ENCODE measurements around the gene PRSS2.

DNA sequence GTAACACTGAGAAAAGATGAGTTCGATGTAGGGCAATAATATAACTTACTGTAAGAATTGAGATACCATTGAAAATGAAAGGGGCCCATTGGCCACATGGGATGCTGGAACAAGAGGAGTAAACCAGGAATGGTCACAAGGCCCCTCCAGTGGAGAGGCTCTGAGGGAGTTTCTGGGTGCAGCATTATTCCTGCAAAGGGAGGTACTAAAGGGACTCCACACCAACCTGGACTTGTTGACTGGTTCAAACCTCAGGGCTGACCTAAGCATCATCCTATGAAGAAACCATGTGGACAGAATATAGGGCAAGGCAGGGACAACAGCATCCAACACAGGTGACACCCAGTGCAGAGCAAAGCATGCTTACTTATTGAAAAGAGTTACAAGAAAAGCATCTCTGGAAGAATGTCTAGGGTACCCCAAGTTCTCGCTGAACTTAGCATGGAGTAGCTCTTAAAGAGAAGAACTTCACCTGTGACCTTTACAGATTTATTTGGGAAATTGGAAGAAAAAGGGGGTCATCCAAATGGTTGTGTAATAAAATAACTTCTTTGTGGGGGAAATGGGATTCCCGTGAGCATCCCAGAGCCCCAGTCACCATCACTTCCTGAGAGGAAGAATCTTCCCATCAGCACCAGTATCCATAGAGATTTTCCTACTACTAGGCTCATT is 34.7 kb downstream of the PRSS2 start:
- TF ChIP-seq FOXA2 (IDR thresholded peaks at IDR 0.05) (no peak), EGR1 (IDR thresholded peaks at IDR 0.05; ENCODE audit: low read depth in 2 of 2) (no peak), TAF1 (conservative IDR thresholded peaks at IDR 0.05) (no peak), YY1 (IDR thresholded peaks at IDR 0.05) (no peak), RAD21 (IDR thresholded peaks at IDR 0.05) (no peak)
- TF ChIP-seq, protein P1, sequence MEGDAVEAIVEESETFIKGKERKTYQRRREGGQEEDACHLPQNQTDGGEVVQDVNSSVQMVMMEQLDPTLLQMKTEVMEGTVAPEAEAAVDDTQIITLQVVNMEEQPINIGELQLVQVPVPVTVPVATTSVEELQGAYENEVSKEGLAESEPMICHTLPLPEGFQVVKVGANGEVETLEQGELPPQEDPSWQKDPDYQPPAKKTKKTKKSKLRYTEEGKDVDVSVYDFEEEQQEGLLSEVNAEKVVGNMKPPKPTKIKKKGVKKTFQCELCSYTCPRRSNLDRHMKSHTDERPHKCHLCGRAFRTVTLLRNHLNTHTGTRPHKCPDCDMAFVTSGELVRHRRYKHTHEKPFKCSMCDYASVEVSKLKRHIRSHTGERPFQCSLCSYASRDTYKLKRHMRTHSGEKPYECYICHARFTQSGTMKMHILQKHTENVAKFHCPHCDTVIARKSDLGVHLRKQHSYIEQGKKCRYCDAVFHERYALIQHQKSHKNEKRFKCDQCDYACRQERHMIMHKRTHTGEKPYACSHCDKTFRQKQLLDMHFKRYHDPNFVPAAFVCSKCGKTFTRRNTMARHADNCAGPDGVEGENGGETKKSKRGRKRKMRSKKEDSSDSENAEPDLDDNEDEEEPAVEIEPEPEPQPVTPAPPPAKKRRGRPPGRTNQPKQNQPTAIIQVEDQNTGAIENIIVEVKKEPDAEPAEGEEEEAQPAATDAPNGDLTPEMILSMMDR (IDR thresholded peaks at IDR 0.05; ENCODE audit: low read depth, low read length, missing input control): no peak
- TF ChIP-seq, protein P2, sequence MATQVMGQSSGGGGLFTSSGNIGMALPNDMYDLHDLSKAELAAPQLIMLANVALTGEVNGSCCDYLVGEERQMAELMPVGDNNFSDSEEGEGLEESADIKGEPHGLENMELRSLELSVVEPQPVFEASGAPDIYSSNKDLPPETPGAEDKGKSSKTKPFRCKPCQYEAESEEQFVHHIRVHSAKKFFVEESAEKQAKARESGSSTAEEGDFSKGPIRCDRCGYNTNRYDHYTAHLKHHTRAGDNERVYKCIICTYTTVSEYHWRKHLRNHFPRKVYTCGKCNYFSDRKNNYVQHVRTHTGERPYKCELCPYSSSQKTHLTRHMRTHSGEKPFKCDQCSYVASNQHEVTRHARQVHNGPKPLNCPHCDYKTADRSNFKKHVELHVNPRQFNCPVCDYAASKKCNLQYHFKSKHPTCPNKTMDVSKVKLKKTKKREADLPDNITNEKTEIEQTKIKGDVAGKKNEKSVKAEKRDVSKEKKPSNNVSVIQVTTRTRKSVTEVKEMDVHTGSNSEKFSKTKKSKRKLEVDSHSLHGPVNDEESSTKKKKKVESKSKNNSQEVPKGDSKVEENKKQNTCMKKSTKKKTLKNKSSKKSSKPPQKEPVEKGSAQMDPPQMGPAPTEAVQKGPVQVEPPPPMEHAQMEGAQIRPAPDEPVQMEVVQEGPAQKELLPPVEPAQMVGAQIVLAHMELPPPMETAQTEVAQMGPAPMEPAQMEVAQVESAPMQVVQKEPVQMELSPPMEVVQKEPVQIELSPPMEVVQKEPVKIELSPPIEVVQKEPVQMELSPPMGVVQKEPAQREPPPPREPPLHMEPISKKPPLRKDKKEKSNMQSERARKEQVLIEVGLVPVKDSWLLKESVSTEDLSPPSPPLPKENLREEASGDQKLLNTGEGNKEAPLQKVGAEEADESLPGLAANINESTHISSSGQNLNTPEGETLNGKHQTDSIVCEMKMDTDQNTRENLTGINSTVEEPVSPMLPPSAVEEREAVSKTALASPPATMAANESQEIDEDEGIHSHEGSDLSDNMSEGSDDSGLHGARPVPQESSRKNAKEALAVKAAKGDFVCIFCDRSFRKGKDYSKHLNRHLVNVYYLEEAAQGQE (IDR thresholded peaks at IDR 0.05): no peak
- TF ChIP-seq, protein P3, sequence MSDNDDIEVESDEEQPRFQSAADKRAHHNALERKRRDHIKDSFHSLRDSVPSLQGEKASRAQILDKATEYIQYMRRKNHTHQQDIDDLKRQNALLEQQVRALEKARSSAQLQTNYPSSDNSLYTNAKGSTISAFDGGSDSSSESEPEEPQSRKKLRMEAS (IDR thresholded peaks at IDR 0.05): no peak
